Iris pigment epithelial cell (primary cell): ENCODE measurements around the gene CCP110.

Experiments
- DNase-seq: peaks from one replicate; pipeline ENCODE4 v3.0.0-alpha.2; 2011; ENCODE audit warnings: low read depth

CCP110 gene

GRCh38 chr16:19523559-19524355 lies at the start of gene CCP110:
Gene CCP110 (plus strand): TSS chr16:19523942. CDS start chr16:19527882, 3,940 bp downstream.
- peak; percentile 99 for DNase-seq

- DNase-seq: no peak
These were observed 49.1 kb upstream of the CCP110 start for GRCh38 chr16:19474617-19475016.

GRCh38 chr16:19478505-19478904 lies 45.2 kb upstream of the CCP110 start:
- no peak for DNase-seq

- no peak for DNase-seq
These were observed 44.4 kb upstream of the CCP110 start for GRCh38 chr16:19479302-19479721.

- peak; percentile 10 for DNase-seq
These were observed 42.4 kb upstream of the CCP110 start for GRCh38 chr16:19481296-19481695.

- no peak for DNase-seq
These were observed 42.0 kb upstream of the CCP110 start for GRCh38 chr16:19481769-19482168.

- DNase-seq: no peak
These were observed 41.5 kb upstream of the CCP110 start for GRCh38 chr16:19482291-19482690.

- no peak for DNase-seq
These were observed 39.6 kb upstream of the CCP110 start for GRCh38 chr16:19484096-19484495.

GRCh38 chr16:19485611-19486010 lies 38.1 kb upstream of the CCP110 start:
- no peak for DNase-seq

GRCh38 chr16:19486051-19486450 lies 37.7 kb upstream of the CCP110 start:
- no peak for DNase-seq

GRCh38 chr16:19486750-19487325 lies 36.9 kb upstream of the CCP110 start:
- no peak for DNase-seq

- no peak for DNase-seq
These were observed 35.5 kb upstream of the CCP110 start for GRCh38 chr16:19488213-19488640.

- DNase-seq: no peak
These were observed 33.1 kb upstream of the CCP110 start for GRCh38 chr16:19490619-19491018.

GRCh38 chr16:19497176-19497575 lies 26.6 kb upstream of the CCP110 start:
- no peak for DNase-seq

GRCh38 chr16:19499006-19499405 lies 24.7 kb upstream of the CCP110 start:
- no peak for DNase-seq

- DNase-seq: no peak
These were observed 24.3 kb upstream of the CCP110 start for GRCh38 chr16:19499481-19499880.

GRCh38 chr16:19502395-19503131 lies 21.2 kb upstream of the CCP110 start:
- peak; percentile 77 for DNase-seq

GRCh38 chr16:19503461-19504075 lies 20.2 kb upstream of the CCP110 start:
- no peak for DNase-seq

GRCh38 chr16:19505600-19506303 lies 18.0 kb upstream of the CCP110 start:
- peak; percentile 88 for DNase-seq

- no peak for DNase-seq
These were observed 16.8 kb upstream of the CCP110 start for GRCh38 chr16:19506965-19507364.

GRCh38 chr16:19507867-19508266 lies 15.9 kb upstream of the CCP110 start:
- DNase-seq: no peak

- no peak for DNase-seq
These were observed 11.4 kb upstream of the CCP110 start for GRCh38 chr16:19512297-19512696.
